Stomach (tissue), 9 donors: ENCODE data around the gene FOXP3. TPM values are rescaled to one million over a fixed set of nuclear protein-coding genes. Genes with fewer than 3 reads are reported as not detected.

Experiments
- DNase-seq, 2 donors: peaks; one replicate each; pipeline versions ENCODE4 v3.0.0 to v3.0.0-alpha.2; 2013 to 2019
- H3K27ac ChIP-seq, 5 donors: fragments of 200-600 bp in 4 of 5; sonication (generic) in 4 of 5; one replicate each; pipeline ENCODE4 v1.5.1; 2013 to 2019; ENCODE audit warnings: mild to moderate bottlenecking in 1 of 5, moderate library complexity in 1 of 5
- H3K27me3 ChIP-seq, 3 donors: fragments of 200-600 bp; sonication (generic); one replicate each; pipeline ENCODE4 v1.5.1; 2017 to 2019; ENCODE audit warnings: mixed run types in 1 of 3
- H3K36me3 ChIP-seq, 4 donors: fragments of 200-600 bp; sonication (generic); 1 replicate in 3 of 4; 2 replicates in 1 of 4; pipeline ENCODE4 v1.5.1; 2016 to 2019
- H3K4me1 ChIP-seq, 4 donors: fragments of 200-600 bp; sonication (generic); one replicate each; pipeline ENCODE4 v1.5.1; 2016 to 2019
- H3K4me3 ChIP-seq, 4 donors: fragments of 200-600 bp; sonication (generic) in 3 of 4; one replicate each; pipeline ENCODE4 v1.5.1; 2016 to 2019; ENCODE audit warnings: mild to moderate bottlenecking in 1 of 4
- H3K9me3 ChIP-seq, 4 donors: fragments of 200-600 bp; sonication (generic); one replicate each; pipeline ENCODE4 v1.5.1; 2016 to 2019
- CTCF ChIP-seq, 7 experiments: fragments of 450-650 bp in 4 of 7; fragments of 200-600 bp in 3 of 7; sonication (generic) in 3 of 7; IDR thresholded peaks; one replicate each; pipeline ENCODE4 v1.5.1; 2016 to 2019; ENCODE audit warnings: antibody characterized with exemption in 7 of 7, control low read depth in 2 of 7, mild to moderate bottlenecking in 1 of 7
- EP300 ChIP-seq: sonication (generic); formaldehyde crosslinking; IDR thresholded peaks from one replicate; pipeline ENCODE4 v1.6.1; 2017; ENCODE audit warnings: antibody characterized with exemption
- POLR2A ChIP-seq, 4 donors: fragments of 450-650 bp; IDR thresholded peaks; one replicate each; pipeline ENCODE4 v1.6.1; 2016; ENCODE audit warnings: antibody characterized with exemption in 4 of 4, control low read depth in 2 of 4, mild to moderate bottlenecking in 1 of 4, moderate library complexity in 1 of 4
- POLR2AphosphoS5 ChIP-seq, 3 donors: sonication (generic); formaldehyde crosslinking; IDR thresholded peaks; one replicate each; pipeline ENCODE4 v1.6.1; 2016; ENCODE audit warnings: antibody characterized with exemption in 3 of 3
- WGBS, 5 donors: extraction: QIAGEN DNeasy Blood & Tissue Kit in 3 of 5; methylation state at CpG; one replicate each; pipeline versions ENCODE4 v1.1.5 to v1.1.7; 2013 to 2018; 5-methylcytosine and 5-hydroxymethylcytosine counted together
- intact Hi-C: fragments of 100-400 bp; cut with DNase I; formaldehyde crosslinking; loops from one replicate; pipeline ENCODE4 v1.15.1; 2023; ENCODE audit warnings: low total_unique reads
- polyA plus RNA-seq, 3 donors: library from polyadenylated mRNA; stranded (reverse); fragments of 200-250 nt; gene quantifications; one replicate each; pipeline ENCODE4 v1.2.3, GENCODE V29; 2013
- total RNA-seq, 5 donors: library from RNA; depleted of rRNA; stranded (reverse); fragments of >200 nt; gene quantifications; one replicate each; pipeline versions ENCODE4 v1.1.0 to v1.2.3, GENCODE V29; 2014 to 2016
- donor health status: healthy with polysubstance abuse.
- donor health status: Bipolar disorder and iron deficiency.
- donor health status: healthy.

The FOXP3 gene
- total and polyA plus RNA-seq, 8 donors = 0.12 to 0.88 TPM; not detected in 6

GRCh38 chrX:49211074-49211473 is 53.4 kb downstream of the FOXP3 start:
- Histone ChIP-seq H3K27ac (no peak overlapping the region), H3K27me3 (peaks cover 0 to 10% (median 0%) of the 10 kb centered on the region in 3 donors), H3K4me3 (no peak overlapping the region), H3K9me3 (no peaks in the 10 kb centered on the region), H3K4me1 (no peaks in the 10 kb centered on the region), H3K36me3 (no peaks in the 10 kb centered on the region)
- intact Hi-C loops = no loop called here
- DNase-seq = no peak
- TF ChIP-seq EP300 (no peak), POLR2A (IDR thresholded peaks at IDR 0.05) (no peak), CTCF (IDR thresholded peaks at IDR 0.05) (no peak), POLR2AphosphoS5 (IDR thresholded peaks at IDR 0.05) (no peak)
- 79 to 88% (median 82%) methylated on average over 8 to 9 of the region's 9 CpGs for WGBS, 5 donors

- Histone ChIP-seq H3K27me3 (peaks cover 0 to 10% (median 0%) of the 10 kb centered on the region in 3 donors), H3K4me1 (no peaks in the 10 kb centered on the region), H3K27ac (no peak overlapping the region), H3K9me3 (no peaks in the 10 kb centered on the region), H3K36me3 (no peaks in the 10 kb centered on the region), H3K4me3 (no peak overlapping the region)
- no peak for TF ChIP-seq POLR2A (IDR thresholded peaks at IDR 0.05)
- TF ChIP-seq POLR2AphosphoS5 (IDR thresholded peaks at IDR 0.05) = no peak
- TF ChIP-seq EP300 = no peak
- TF ChIP-seq CTCF (IDR thresholded peaks at IDR 0.05) = no peak
- intact Hi-C loops = no loop called here
- DNase-seq = no peak
- WGBS, 5 donors = 70 to 89% (median 74%) methylated on average over 8 of the region's 8 CpGs
Measured at GRCh38 chrX:49210406-49210805, 54.1 kb downstream of the FOXP3 start.

GRCh38 chrX:49209434-49210251 is 54.9 kb downstream of the FOXP3 start:
- no peak overlapping the region for H3K4me3 ChIP-seq
- DNase-seq = no peak
- no peaks in the 10 kb centered on the region for H3K9me3 ChIP-seq
- intact Hi-C loops = no loop called here
- TF ChIP-seq POLR2A (IDR thresholded peaks at IDR 0.05) (no peak), POLR2AphosphoS5 (IDR thresholded peaks at IDR 0.05) (no peak), EP300 (no peak), CTCF (IDR thresholded peaks at IDR 0.05) (no peak)
- no peaks in the 10 kb centered on the region for H3K36me3 ChIP-seq
- 32 to 54% (median 39%) methylated on average over 19 to 28 of the region's 28 CpGs for WGBS, 5 donors
- H3K4me1 ChIP-seq = no peaks in the 10 kb centered on the region
- H3K27ac ChIP-seq = no peak overlapping the region
- peaks cover 0 to 10% (median 0%) of the 10 kb centered on the region in 3 donors for H3K27me3 ChIP-seq

- H3K27ac ChIP-seq = no peak overlapping the region
- peaks cover 0 to 10% (median 0%) of the 10 kb centered on the region in 3 donors for H3K27me3 ChIP-seq
- no peaks in the 10 kb centered on the region for H3K9me3 ChIP-seq
- H3K36me3 ChIP-seq = no peaks in the 10 kb centered on the region
- 85 to 96% (median 91%) methylated on average over 5 of the region's 5 CpGs for WGBS, 5 donors
- H3K4me3 ChIP-seq = no peak overlapping the region
- no peaks in the 10 kb centered on the region for H3K4me1 ChIP-seq
- no peak for DNase-seq
- TF ChIP-seq CTCF (IDR thresholded peaks at IDR 0.05) = no peak
- TF ChIP-seq POLR2AphosphoS5 (IDR thresholded peaks at IDR 0.05) = no peak
- TF ChIP-seq POLR2A (IDR thresholded peaks at IDR 0.05) = no peak
- no peak for TF ChIP-seq EP300
- intact Hi-C loops = no loop called here
Measured at GRCh38 chrX:49208399-49208798, 56.1 kb downstream of the FOXP3 start.
